Left lung (tissue), 10 donors: ENCODE data around the gene SMCO3. TPM values are rescaled to one million over a fixed set of nuclear protein-coding genes. Genes with fewer than 3 reads are reported as not detected.
"Not testable (repeated sequence)": the region's sequence is repeated elsewhere in the genome, so short reads cannot be mapped to it uniquely, and the experiment has no call there.

Experiments
- ATAC-seq: fragments of 200-7000 bp; cut with Tn5 transposase; one replicate; pipeline ENCODE4 v1.9.1; 2020; ENCODE audit warnings: moderate library complexity
- DNase-seq, 4 donors: peaks; one replicate each; pipeline ENCODE4 v3.0.0-alpha.2; 2013 to 2020
- H3K27ac ChIP-seq, 2 donors: fragments of 200-600 bp; sonication (generic) in 1 of 2; one replicate each; pipeline versions ENCODE4 v1.5.0 to v1.8.0; 2020 to 2021
- H3K27me3 ChIP-seq, 2 donors: fragments of 200-600 bp; sonication (generic) in 1 of 2; one replicate each; pipeline versions ENCODE4 v1.5.0 to v1.8.0; 2020 to 2021
- H3K36me3 ChIP-seq, 2 donors: fragments of 200-600 bp; sonication (generic) in 1 of 2; one replicate each; pipeline versions ENCODE4 v1.5.0 to v1.8.0; 2020 to 2021
- H3K4me1 ChIP-seq, 2 donors: fragments of 200-600 bp; one replicate each; pipeline ENCODE4 v1.8.0; 2021
- H3K4me3 ChIP-seq, 2 donors: fragments of 200-600 bp; sonication (generic) in 1 of 2; one replicate each; pipeline versions ENCODE4 v1.5.0 to v1.8.0; 2020 to 2021; ENCODE audit warnings: mild to moderate bottlenecking in 1 of 2
- H3K9me3 ChIP-seq, 2 donors: fragments of 200-600 bp; sonication (generic) in 1 of 2; one replicate each; pipeline versions ENCODE4 v1.5.0 to v1.8.0; 2020 to 2021
- CTCF ChIP-seq, 2 donors: fragments of 200-600 bp; sonication (generic) in 1 of 2; IDR thresholded peaks; one replicate each; pipeline versions ENCODE4 v1.5.0 to v1.8.0; 2021; ENCODE audit warnings: antibody characterized with exemption in 2 of 2
- intact Hi-C, 2 donors: fragments of 100-400 bp; cut with DNase I; formaldehyde crosslinking; loops; one replicate each; pipeline versions ENCODE4 v1.11.2 to v1.14.2; 2022
- polyA plus RNA-seq, 6 donors: library from polyadenylated mRNA; unstranded; fragments of 120-200 nt; gene quantifications; one replicate each; pipeline ENCODE4 v1.2.1, GENCODE V29; 2013; ENCODE audit not compliant: insufficient read length in 6 of 6
- total RNA-seq, 2 donors: library from RNA; stranded (reverse); fragmentation: NEBNext Ultra II Directional; extraction: Animal tissue kit (Norgen Biotek cat#: 25700); gene quantifications; one replicate each; pipeline ENCODE4 v1.2.1, GENCODE V29; 2021
- donor health status: DM: no; HTN: yes; CAD: no.
- donor health status: DM: no; HTN: no; CAD: no.

The SMCO3 gene
- total and polyA plus RNA-seq, 8 donors, result 0.28 to 1.1 (median 0.59) TPM

GRCh38 chr12:14768823-14769405 is 45.1 kb downstream of the SMCO3 start:
- H3K9me3 ChIP-seq, result no peaks in the 10 kb centered on the region
- peaks cover 0 to 14% of the 10 kb centered on the region in 2 donors for H3K27me3 ChIP-seq
- DNase-seq, result peak in 3 of 4 donors; percentile 37 to 46 (median 42)
- peaks cover 0 to 13% of the 10 kb centered on the region in 2 donors for H3K4me1 ChIP-seq
- peak overlapping the region; percentile 95 for H3K27ac ChIP-seq
- ATAC-seq, result peak; percentile 9
- intact Hi-C loops, result no loop called here
- peak overlapping the region; percentile 66 to 79 for H3K4me3 ChIP-seq
- no peaks in the 10 kb centered on the region for H3K36me3 ChIP-seq
- TF ChIP-seq CTCF (IDR thresholded peaks at IDR 0.05), result no peak

GRCh38 chr12:14767617-14768016 is 46.4 kb downstream of the SMCO3 start:
- intact Hi-C loops, result no loop called here
- Histone ChIP-seq H3K36me3 (no peaks in the 10 kb centered on the region), H3K27ac (no peak overlapping the region), H3K27me3 (peaks cover 0 to 9% of the 10 kb centered on the region in 2 donors), H3K4me3 (peak overlapping the region in 1 of 2 donors; percentile 79), H3K9me3 (no peaks in the 10 kb centered on the region), H3K4me1 (peaks cover 0 to 13% of the 10 kb centered on the region in 2 donors)
- no peak for TF ChIP-seq CTCF (IDR thresholded peaks at IDR 0.05)
- ATAC-seq (no peak), DNase-seq (no peak)

- Histone ChIP-seq H3K4me3 (no peak overlapping the region), H3K27me3 (peaks cover 0 to 9% of the 10 kb centered on the region in 2 donors), H3K27ac (no peak overlapping the region), H3K4me1 (peaks cover 0 to 8% of the 10 kb centered on the region in 2 donors), H3K9me3 (no peaks in the 10 kb centered on the region), H3K36me3 (no peaks in the 10 kb centered on the region)
- intact Hi-C loops, result no loop called here
- DNase-seq (no peak), ATAC-seq (no peak)
- TF ChIP-seq CTCF (IDR thresholded peaks at IDR 0.05), result no peak
These were observed 47.2 kb downstream of the SMCO3 start for GRCh38 chr12:14766649-14767215.

- ATAC-seq, H3K27ac ChIP-seq, intact Hi-C loops, H3K9me3 ChIP-seq, H3K27me3 ChIP-seq, DNase-seq, H3K4me3 ChIP-seq, H3K4me1 ChIP-seq, H3K36me3 ChIP-seq: not testable (repeated sequence)
These were observed 48.0 kb downstream of the SMCO3 start for GRCh38 chr12:14766020-14766419.

GRCh38 chr12:14765398-14765797 is 48.6 kb downstream of the SMCO3 start:
- TF ChIP-seq CTCF (IDR thresholded peaks at IDR 0.05), result no peak
- intact Hi-C loops, result no loop called here
- H3K27ac ChIP-seq, result no peak overlapping the region

GRCh38 chr12:14759711-14760280 is 54.2 kb downstream of the SMCO3 start:
- intact Hi-C loops, H3K9me3 ChIP-seq, H3K4me3 ChIP-seq, H3K27ac ChIP-seq, DNase-seq, H3K4me1 ChIP-seq, H3K27me3 ChIP-seq, H3K36me3 ChIP-seq, ATAC-seq: not testable (repeated sequence)

More at GRCh38 chr12:14765398-14765797, 48.6 kb downstream of the SMCO3 start:
- Histone ChIP-seq H3K9me3 (peaks cover 0 to 3% of the 10 kb centered on the region in 2 donors), H3K4me3 (no peak overlapping the region), H3K4me1 (peaks cover 0 to 7% of the 10 kb centered on the region in 2 donors), H3K27me3 (peaks cover 0 to 9% of the 10 kb centered on the region in 2 donors), H3K36me3 (no peaks in the 10 kb centered on the region)
- no peak for ATAC-seq
- no peak for DNase-seq
